ENCODE measurements around the gene DDX39A.

DNA sequence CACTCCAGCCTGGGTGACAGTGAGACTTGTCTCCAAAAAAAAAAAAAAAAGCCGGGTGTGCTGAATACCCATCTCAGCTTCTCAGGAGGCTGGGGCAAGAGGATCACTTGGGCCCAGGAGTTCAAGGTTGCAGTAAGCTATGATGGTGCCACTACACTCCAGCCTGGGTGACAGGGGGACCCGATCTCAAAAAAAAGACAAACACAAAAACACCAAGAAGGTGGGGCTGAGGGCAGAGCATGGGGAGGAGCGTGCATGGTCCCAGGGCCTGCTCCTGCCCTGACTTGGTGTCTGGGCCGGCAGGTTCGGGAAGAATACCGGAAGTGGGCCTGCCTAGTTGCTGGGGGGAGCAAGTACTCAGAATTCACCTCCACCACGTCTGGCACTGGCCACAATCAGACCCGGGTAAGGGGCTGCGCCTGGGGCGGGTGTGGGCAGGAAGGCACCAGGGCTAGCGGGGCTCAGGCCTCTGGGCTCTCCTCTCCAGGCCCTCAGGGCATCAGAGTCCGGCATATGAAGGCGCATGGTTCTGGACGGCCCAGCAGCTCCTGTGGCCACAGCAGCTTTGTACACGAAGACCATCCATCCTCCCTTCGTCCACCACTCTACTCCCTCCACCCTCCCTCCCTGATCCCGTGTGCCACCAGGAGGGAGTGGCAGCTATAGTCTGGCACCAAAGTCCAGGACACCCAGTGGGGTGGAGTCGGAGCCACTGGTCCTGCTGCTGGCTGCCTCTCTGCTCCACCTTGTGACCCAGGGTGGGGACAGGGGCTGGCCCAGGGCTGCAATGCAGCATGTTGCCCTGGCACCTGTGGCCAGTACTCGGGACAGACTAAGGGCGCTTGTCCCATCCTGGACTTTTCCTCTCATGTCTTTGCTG, 11.3 kb downstream of the DDX39A start:
- TF ChIP-seq EZH2phosphoT487 (IDR thresholded peaks at IDR 0.05; ENCODE audit: insufficient read depth, low read depth) (no peak), EZH2 (IDR thresholded peaks at IDR 0.05; ENCODE audit: insufficient read depth, poor library complexity, severe bottlenecking) (no peak)

Data from GM23248 (cell line).